H9 (cell line): Measurements from ENCODE around the gene PCNX2. TPM values are rescaled to one million over a fixed set of nuclear protein-coding genes. Genes with fewer than 3 reads are reported as not detected.
A peak's percentile ranks its signal among the peaks of the same experiment; 100 is the strongest.

Experiments used
- DNase-seq: peaks from one replicate; pipeline ENCODE4 v3.0.0-alpha.2; 2017
- H2AFZ ChIP-seq: one replicate; pipeline ENCODE4 v1.6.1; 2013; ENCODE audit warnings: mild to moderate bottlenecking, low read length, control low read depth, moderate library complexity
- H2AK5ac ChIP-seq: 2 replicates; pipeline ENCODE4 v1.6.1; 2013; ENCODE audit warnings: low read length, control low read depth, mixed read lengths; ENCODE audit not compliant: insufficient read length
- H2BK120ac ChIP-seq: one replicate; pipeline ENCODE4 v1.6.1; 2013; ENCODE audit warnings: low read depth, mild to moderate bottlenecking, low read length, control low read depth, inconsistent platforms; ENCODE audit not compliant: poor library complexity, severe bottlenecking
- H2BK12ac ChIP-seq: 2 replicates; pipeline ENCODE4 v1.6.1; 2013; ENCODE audit warnings: low read length, control low read depth, mixed read lengths, low read depth; ENCODE audit not compliant: insufficient read length
- H2BK15ac ChIP-seq: 2 replicates; pipeline ENCODE4 v1.6.1; 2013; ENCODE audit warnings: low read depth, low read length, control low read depth
- H2BK20ac ChIP-seq: one replicate; pipeline ENCODE4 v1.6.1; 2013; ENCODE audit warnings: low read depth, mild to moderate bottlenecking, low read length, control low read depth, inconsistent platforms; ENCODE audit not compliant: poor library complexity, severe bottlenecking
- H2BK5ac ChIP-seq: 2 replicates; pipeline ENCODE4 v1.6.1; 2013; ENCODE audit warnings: low read length, control low read depth, mixed read lengths; ENCODE audit not compliant: insufficient read length
- H3K14ac ChIP-seq: 2 replicates; pipeline ENCODE4 v1.6.1; 2013; ENCODE audit warnings: low read length, control low read depth; ENCODE audit not compliant: insufficient read depth
- H3K18ac ChIP-seq: 2 replicates; pipeline ENCODE4 v1.6.1; 2013; ENCODE audit warnings: low read depth, mild to moderate bottlenecking, mixed read lengths, low read length, control low read depth; ENCODE audit not compliant: insufficient read length
- H3K23ac ChIP-seq: 2 replicates; pipeline ENCODE4 v1.6.1; 2013; ENCODE audit warnings: low read length, control low read depth, mixed read lengths, low read depth; ENCODE audit not compliant: insufficient read length
- H3K23me2 ChIP-seq: 2 replicates; pipeline ENCODE4 v1.6.1; 2013; ENCODE audit warnings: low read depth, mild to moderate bottlenecking, mixed read lengths, low read length, control low read depth; ENCODE audit not compliant: insufficient read length, poor library complexity, severe bottlenecking
- H3K27ac ChIP-seq: 2 replicates; pipeline ENCODE4 v1.5.1; 2013; ENCODE audit warnings: low read length, control low read depth, mixed read lengths, low read depth; ENCODE audit not compliant: insufficient read length
- H3K27me3 ChIP-seq: 2 replicates; pipeline ENCODE4 v1.6.1; 2013; ENCODE audit warnings: low read length, control low read depth, inconsistent platforms; ENCODE audit not compliant: insufficient read depth
- H3K4ac ChIP-seq: 2 replicates; pipeline ENCODE4 v1.6.1; 2013; ENCODE audit warnings: low read depth, mild to moderate bottlenecking, control low read depth, inconsistent platforms, low read length, moderate library complexity
- H3K4me1 ChIP-seq: 2 replicates; pipeline ENCODE4 v1.6.1; 2013; ENCODE audit warnings: low read length, control low read depth, inconsistent platforms; ENCODE audit not compliant: insufficient read depth
- H3K4me2 ChIP-seq: 2 replicates; pipeline ENCODE4 v1.6.1; 2013; ENCODE audit warnings: low read length, control low read depth, mixed read lengths; ENCODE audit not compliant: insufficient read length, insufficient read depth
- H3K56ac ChIP-seq: 2 replicates; pipeline ENCODE4 v1.6.1; 2013; ENCODE audit warnings: low read depth, mild to moderate bottlenecking, mixed read lengths, low read length, control low read depth; ENCODE audit not compliant: insufficient read length
- H3K79me1 ChIP-seq: 2 replicates; pipeline ENCODE4 v1.6.1; 2013; ENCODE audit warnings: low read depth, mild to moderate bottlenecking, moderate library complexity, low read length, control low read depth, inconsistent platforms; ENCODE audit not compliant: insufficient read depth, poor library complexity, severe bottlenecking
- H3K79me2 ChIP-seq: 2 replicates; pipeline ENCODE4 v1.6.1; 2013; ENCODE audit warnings: low read length, control low read depth, inconsistent platforms; ENCODE audit not compliant: insufficient read depth
- H3K9ac ChIP-seq: 2 replicates; pipeline ENCODE4 v1.6.1; 2013; ENCODE audit warnings: low read length, control low read depth, mixed read lengths; ENCODE audit not compliant: insufficient read length; ENCODE audit errors: extremely low read depth
- H3K9me3 ChIP-seq: one replicate; pipeline ENCODE4 v1.6.1; 2013; ENCODE audit warnings: low read depth, low read length, inconsistent platforms; ENCODE audit not compliant: control insufficient read depth
- H3T11ph ChIP-seq: one replicate; pipeline ENCODE4 v1.6.1; 2013; ENCODE audit warnings: mild to moderate bottlenecking, low read length, control low read depth, inconsistent platforms
- H4K20me1 ChIP-seq: one replicate; pipeline ENCODE4 v1.6.1; 2013; ENCODE audit not compliant: control insufficient read depth, insufficient read length, insufficient read depth
- H4K5ac ChIP-seq: 2 replicates; pipeline ENCODE4 v1.6.1; 2013; ENCODE audit warnings: low read depth, mild to moderate bottlenecking, mixed read lengths, low read length, control low read depth; ENCODE audit not compliant: insufficient read length
- H4K8ac ChIP-seq: replicated peaks from 2 replicates; pipeline ENCODE4 v1.6.1; 2013; ENCODE audit warnings: low read length, control low read depth, mixed read lengths, low read depth; ENCODE audit not compliant: insufficient read length
- H4K91ac ChIP-seq: 2 replicates; pipeline ENCODE4 v1.6.1; 2013; ENCODE audit warnings: low read depth, mild to moderate bottlenecking, moderate library complexity, mixed read lengths, low read length, control low read depth; ENCODE audit not compliant: insufficient read length
- H3K27ac Mint-ChIP-seq, 3 experiments: 2 replicates in 2 of 3; 3 replicates in 1 of 3; pipeline ENCODE4 v1.8.0; 2020 to 2021; ENCODE audit warnings: mixed read lengths in 3 of 3, mild to moderate bottlenecking in 1 of 3, moderate library complexity in 1 of 3
- H3K27me3 Mint-ChIP-seq: 2 replicates; pipeline ENCODE4 v1.8.0; 2021; ENCODE audit warnings: low read depth, mild to moderate bottlenecking, moderate library complexity, mixed read lengths
- H3K36me3 Mint-ChIP-seq, 3 experiments: 2 replicates in 2 of 3; 3 replicates in 1 of 3; pipeline ENCODE4 v1.8.0; 2020 to 2021; ENCODE audit warnings: low read depth in 3 of 3, mixed read lengths in 3 of 3; ENCODE audit not compliant: insufficient read depth in 1 of 3
- H3K4me1 Mint-ChIP-seq, 2 experiments: 2 replicates each; pipeline ENCODE4 v1.8.0; 2020; ENCODE audit warnings: mixed read lengths in 2 of 2
- H3K4me3 Mint-ChIP-seq, 2 experiments: 2 replicates in 1 of 2; 3 replicates in 1 of 2; pipeline ENCODE4 v1.8.0; 2020 to 2021; ENCODE audit warnings: mild to moderate bottlenecking in 2 of 2, mixed read lengths in 2 of 2, moderate library complexity in 1 of 2
- H3K9me3 Mint-ChIP-seq, 2 experiments: 2 replicates in 1 of 2; 3 replicates in 1 of 2; pipeline ENCODE4 v1.8.0; 2020; ENCODE audit warnings: mild to moderate bottlenecking in 2 of 2, mixed read lengths in 2 of 2, moderate library complexity in 1 of 2
- whole genome bisulfite sequencing: extraction: QIAGEN DNeasy Blood & Tissue Kit; methylation state at CpG from one replicate; pipeline ENCODE4 v1.1.7; 2013; ENCODE audit warnings: missing lambda C conversion rate, low lambda C conversion rate, mixed read lengths; ENCODE audit not compliant: insufficient read length; ENCODE audit errors: extremely low coverage; 5-methylcytosine and 5-hydroxymethylcytosine counted together
- total RNA-seq: library from RNA; stranded (reverse); gene quantifications from 2 replicates; pipeline ENCODE4 v1.2.1, GENCODE V29; 2021
- TF ChIP-seq, protein P1 (sequence below): fragments of 200-600 bp; sonication (generic); conservative IDR thresholded peaks from 3 replicates; pipeline ENCODE4 v1.8.0; 2021; ENCODE audit warnings: antibody characterized with exemption, mild to moderate bottlenecking

The PCNX2 gene
- total RNA-seq, 1 experiment from 2014 or later = 45.1 TPM

DNA sequence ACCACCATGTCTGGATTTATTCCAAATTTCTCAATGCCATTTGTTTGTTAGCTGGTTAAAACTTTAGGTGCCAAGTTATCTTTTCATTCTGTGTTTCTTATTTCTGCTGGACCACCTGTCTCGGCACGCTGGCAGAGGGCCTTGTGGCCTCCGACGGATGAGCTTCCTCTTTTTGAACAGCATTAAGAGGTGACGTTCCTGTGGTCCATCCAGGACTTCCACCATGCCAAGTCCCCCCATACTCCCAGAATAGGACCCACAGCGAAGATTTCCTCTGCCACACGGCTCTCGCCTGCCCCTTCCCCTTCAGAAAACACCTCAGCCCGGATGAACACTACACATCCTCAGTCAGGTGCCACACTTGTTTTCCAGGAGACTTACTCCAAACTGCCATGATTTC is 271.3 kb downstream of the PCNX2 start:
- Histone ChIP-seq H2AFZ (no peak overlapping the region), H3K23me2 (no peaks in the 10 kb centered on the region), H3K9ac (no peak overlapping the region), H3K23ac (no peak overlapping the region), H3K27ac (no peak overlapping the region), H3T11ph (no peak overlapping the region), H2AK5ac (no peak overlapping the region), H4K5ac (no peak overlapping the region), H2BK120ac (no peak overlapping the region), H4K91ac (no peak overlapping the region), H3K79me2 (no peaks in the 10 kb centered on the region), H4K20me1 (no peaks in the 10 kb centered on the region), H3K14ac (no peak overlapping the region), H3K79me1 (no peaks in the 10 kb centered on the region), H2BK5ac (no peak overlapping the region), H3K4me1 (no peaks in the 10 kb centered on the region), H2BK12ac (no peak overlapping the region), H3K56ac (no peak overlapping the region), H4K8ac (no peak overlapping the region), H3K4ac (no peak overlapping the region), H2BK15ac (0 out of 2 replicates have a peak overlapping the region, but pooled peaks have one; percentile 5), H3K27me3 (no peaks in the 10 kb centered on the region), H3K9me3 (no peaks in the 10 kb centered on the region), H3K4me2 (no peak overlapping the region), H2BK20ac (no peak overlapping the region), H3K18ac (no peak overlapping the region)
- DNase-seq = no peak
- Mint-ChIP-seq H3K4me1 (peaks cover 32 to 35% of the 10 kb centered on the region in 2 experiments), H3K27ac (peak overlapping the region in 1 of 3 experiments; percentile 46; a peak in 1 of 7 replicates), H3K27me3 (no peaks in the 10 kb centered on the region), H3K9me3 (no peaks in the 10 kb centered on the region), H3K36me3 (peaks cover 7 to 10% (median 10%) of the 10 kb centered on the region in 3 experiments), H3K4me3 (no peak overlapping the region)
- WGBS = no CpG with 5 or more reads among the region's 9 CpGs
- TF ChIP-seq, protein P1, sequence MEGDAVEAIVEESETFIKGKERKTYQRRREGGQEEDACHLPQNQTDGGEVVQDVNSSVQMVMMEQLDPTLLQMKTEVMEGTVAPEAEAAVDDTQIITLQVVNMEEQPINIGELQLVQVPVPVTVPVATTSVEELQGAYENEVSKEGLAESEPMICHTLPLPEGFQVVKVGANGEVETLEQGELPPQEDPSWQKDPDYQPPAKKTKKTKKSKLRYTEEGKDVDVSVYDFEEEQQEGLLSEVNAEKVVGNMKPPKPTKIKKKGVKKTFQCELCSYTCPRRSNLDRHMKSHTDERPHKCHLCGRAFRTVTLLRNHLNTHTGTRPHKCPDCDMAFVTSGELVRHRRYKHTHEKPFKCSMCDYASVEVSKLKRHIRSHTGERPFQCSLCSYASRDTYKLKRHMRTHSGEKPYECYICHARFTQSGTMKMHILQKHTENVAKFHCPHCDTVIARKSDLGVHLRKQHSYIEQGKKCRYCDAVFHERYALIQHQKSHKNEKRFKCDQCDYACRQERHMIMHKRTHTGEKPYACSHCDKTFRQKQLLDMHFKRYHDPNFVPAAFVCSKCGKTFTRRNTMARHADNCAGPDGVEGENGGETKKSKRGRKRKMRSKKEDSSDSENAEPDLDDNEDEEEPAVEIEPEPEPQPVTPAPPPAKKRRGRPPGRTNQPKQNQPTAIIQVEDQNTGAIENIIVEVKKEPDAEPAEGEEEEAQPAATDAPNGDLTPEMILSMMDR = no peak
